Activated T-helper 1 cell treated with Interleukin-2 at 50 U/mL for 16 hours (primary cell): Measurements from ENCODE around the gene DSCAML1.

Experiments used
- DNase-seq: peaks from one replicate; pipeline ENCODE4 v3.0.0-alpha.2; 2020; ENCODE audit warnings: low read depth

The DSCAML1 gene

DNA sequence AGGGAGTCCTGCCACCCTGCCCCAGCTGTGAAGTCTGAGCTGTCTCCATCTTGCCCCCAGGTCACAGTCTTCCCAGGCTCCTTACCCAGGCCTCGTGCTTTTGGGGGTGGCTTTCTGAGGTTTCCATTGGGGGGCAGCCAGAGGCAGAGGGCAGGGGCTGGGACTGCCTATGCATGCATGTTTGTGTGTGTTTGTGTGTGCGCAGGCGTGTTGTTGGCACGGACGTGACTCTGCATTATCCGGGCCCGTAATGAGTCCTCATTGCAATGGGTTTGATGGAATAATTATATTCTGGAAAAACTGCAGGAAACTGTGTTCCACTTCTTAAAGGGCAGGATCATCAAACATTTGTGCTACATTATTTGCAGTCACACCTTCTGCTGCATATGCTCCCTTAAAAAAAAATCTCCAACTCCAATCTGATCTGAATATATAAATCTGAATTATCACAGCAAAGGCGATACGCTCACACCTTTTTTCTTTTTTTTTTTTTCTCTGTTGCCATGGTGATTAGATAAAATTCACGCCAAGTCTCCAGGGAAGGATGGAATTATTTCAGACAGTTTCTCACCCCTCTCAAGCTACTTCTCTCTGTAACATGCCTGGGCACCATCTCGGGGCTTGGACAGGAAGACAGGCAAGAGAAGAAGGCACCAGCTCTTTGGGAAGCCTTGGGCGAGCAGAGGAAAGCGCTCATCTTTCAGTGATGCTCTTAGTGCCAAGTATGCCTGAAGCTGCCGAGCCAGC, 45.9 kb downstream of the DSCAML1 start:
- no peak for DNase-seq

- DNase-seq, result no peak
Measured at GRCh38 chr11:117750357-117750756, 46.7 kb downstream of the DSCAML1 start.

GRCh38 chr11:117749541-117749910, 47.5 kb downstream of the DSCAML1 start:
- no peak for DNase-seq

GRCh38 chr11:117748771-117749540, 48.1 kb downstream of the DSCAML1 start:
- no peak for DNase-seq

- DNase-seq, result no peak
Measured at GRCh38 chr11:117747892-117748291, 49.1 kb downstream of the DSCAML1 start.

DNA sequence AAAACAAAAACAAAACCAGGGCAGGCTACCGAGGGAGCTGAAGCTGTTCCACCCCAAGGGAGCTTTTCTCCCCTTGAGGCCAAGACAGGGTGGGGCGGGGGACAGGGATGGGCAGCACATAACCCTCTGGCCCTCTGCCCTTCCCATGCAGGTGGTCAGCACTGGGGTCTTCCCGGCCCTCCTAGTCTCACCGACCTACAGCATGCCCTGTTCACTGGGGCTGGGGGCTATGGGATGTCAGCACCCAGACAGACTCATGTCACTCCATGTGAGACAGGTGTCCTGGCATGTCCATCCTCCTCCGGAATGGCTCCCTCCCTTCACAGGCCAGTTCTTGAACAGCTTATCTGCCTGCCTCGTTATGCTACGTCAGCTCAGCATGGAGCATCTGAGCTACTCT, 51.7 kb downstream of the DSCAML1 start:
- DNase-seq, result no peak

DNA sequence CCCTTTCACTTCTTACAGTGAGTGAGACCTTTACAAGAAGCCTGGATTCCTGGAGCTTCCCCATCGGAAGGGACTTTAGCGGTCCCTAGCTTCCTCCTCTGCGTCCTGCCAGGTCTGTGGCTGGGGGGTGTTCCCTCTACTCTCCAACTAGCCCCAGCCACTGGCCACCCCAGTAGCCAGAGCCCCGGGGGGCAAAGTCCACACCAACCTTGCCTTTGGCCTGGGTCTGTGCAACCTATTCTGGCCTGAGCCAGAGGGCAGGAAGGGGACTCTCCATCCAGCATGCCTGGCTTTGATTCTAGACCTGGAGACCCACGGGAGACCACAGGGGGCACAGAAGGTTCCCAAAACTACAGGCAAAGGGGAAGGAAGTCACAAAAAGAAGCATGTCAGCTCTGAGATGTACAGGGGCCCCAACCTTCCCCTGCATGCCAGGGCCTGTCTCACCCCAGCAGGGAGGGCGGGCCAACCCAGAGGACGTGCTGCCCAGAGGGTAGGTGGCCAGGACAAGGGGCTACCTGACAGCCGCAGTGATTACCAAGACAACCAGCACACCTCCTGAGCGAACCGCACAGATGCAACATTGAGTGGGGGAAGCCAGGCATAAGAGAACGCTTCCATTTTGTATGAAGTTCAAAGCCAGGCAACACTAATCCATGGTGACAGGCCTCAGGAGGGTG, 52.4 kb downstream of the DSCAML1 start:
- no peak for DNase-seq

- no peak for DNase-seq
Measured at GRCh38 chr11:117743121-117743815, 53.7 kb downstream of the DSCAML1 start.

- DNase-seq, result no peak
Measured at GRCh38 chr11:117738246-117738957, 58.6 kb downstream of the DSCAML1 start.

GRCh38 chr11:117735350-117735977, 61.6 kb downstream of the DSCAML1 start:
- DNase-seq, result no peak

GRCh38 chr11:117734601-117735024, 62.4 kb downstream of the DSCAML1 start:
- DNase-seq, result no peak

DNA sequence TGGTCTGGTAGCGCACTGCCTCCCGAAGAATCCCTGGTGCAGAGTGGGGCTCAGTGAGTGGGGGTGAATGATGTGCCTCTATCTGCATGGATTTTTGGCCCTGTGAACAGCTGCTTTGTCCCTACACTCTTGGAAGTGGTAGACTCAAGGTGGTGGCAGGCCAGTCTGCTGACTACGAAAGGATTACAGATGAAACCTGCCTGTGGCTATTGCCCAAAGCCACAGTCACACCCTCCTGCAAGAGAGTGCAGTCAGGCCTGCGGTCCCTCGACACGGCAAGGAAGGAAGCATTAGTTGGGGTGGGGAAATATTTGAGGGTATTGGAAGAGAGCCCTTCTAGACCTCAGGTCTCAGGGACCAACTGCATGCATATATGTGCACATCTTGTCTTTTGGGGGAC, 63.7 kb downstream of the DSCAML1 start:
- DNase-seq, result no peak

DNA sequence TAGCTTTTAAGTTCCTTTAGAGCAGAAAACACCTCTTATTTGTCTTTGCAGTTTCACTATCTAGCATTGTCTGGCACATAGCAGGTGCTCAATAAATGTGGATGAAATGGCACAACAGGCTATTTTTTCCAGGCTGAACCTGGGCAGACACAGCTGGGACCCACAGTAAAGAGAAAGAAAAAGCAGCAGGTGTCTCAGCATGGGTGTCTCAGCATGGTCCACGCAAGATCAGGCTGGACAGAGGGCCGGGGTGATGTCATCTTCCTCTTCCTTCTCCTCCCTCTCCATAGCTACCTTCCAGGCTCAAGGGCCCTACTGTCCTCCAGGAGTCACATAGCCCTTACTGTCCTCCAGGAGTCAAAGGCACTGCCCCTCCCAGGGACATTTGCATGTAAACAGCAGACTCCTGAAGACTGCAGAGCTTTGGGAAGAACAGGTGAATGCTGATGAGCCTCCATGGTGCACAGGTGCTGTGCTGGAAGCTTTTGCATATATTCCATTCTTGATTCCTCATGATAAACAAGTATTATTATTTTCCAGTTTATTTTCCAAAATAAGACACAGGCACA, 65.2 kb downstream of the DSCAML1 start:
- no peak for DNase-seq

DNA sequence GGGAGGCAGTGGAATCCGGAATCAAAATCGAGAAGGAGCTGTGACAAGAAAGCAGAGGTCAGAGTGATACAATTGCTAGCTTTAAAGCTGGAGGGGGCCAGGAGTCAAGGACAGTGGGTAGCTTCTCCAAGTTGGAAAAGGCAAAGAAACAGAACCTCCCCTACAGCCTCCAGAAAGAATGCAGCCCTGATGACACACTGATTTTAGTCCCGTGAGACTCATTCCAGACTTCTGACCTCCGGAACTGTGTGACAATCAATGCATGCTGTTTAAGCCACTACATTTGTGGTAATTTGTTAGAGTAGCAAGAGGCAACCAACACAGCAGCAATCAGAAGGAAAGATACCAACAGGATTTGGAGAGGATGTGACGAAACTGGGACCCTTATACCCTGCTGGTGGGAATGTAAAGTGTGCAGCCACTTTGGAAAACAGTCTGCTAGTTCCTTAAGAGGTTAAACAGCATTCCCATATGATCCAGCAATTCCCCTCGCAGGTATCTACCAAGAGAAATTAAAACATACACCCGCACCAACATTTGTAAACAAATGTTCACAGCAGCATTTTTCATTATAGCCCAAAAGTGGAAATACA, 66.7 kb downstream of the DSCAML1 start:
- DNase-seq, result no peak

- DNase-seq, result no peak
Measured at GRCh38 chr11:117725048-117725734, 71.8 kb downstream of the DSCAML1 start.

DNA sequence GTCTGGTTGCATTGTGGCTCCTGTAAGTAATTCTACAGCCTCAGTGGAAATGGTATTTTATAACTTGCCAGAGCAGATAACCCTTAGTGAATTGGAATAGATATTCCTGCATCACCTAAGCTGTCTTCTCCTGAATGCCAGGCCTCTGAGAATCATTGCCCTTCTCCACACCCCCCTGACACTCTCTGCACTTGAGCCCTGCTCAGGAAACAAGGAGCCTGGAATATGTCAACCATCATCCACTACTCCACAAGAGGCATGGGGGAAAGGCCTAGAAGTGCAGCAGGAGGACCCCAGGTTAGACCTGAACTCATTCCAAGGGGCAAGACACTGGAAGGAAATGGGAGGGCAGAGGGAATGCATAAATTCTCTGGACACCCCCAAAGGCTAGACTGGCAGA, 72.4 kb downstream of the DSCAML1 start:
- no peak for DNase-seq

GRCh38 chr11:117724104-117724503, 72.9 kb downstream of the DSCAML1 start:
- DNase-seq, result no peak

DNA sequence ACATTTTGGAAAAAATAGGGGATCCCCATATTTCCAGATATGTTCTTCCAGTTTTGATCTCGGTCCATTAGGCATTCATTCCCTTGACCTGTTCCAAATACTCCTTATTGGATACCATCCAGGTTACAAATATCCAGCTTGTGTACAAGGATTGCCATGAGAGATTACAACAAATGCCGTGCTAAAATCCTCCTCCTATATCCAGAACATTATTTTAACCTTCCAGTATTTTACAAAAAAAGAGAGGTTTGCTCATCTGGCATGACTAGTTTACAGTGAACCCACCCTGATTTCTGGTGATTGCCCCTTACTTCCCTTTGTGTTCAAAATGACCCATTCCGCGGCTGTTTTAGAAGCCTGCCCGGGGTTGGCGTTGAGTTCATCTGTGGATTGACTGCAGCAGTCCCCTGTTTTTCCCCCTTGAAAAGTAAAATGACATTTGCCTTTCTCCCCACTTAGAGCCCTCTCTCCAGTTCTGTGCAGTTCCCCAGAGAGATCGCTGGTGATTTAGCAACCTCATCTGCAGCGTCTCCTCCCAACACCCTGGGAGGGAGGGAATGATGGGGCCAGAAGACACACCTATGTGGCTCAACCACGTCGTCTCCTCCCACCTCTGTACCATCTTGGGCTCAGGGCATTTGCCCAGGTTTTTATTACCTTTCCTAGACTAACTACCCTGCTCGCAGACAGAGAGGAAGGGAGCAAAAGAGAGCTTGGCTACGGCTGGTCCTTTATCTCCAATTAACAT, 73.6 kb downstream of the DSCAML1 start:
- no peak for DNase-seq

DNA sequence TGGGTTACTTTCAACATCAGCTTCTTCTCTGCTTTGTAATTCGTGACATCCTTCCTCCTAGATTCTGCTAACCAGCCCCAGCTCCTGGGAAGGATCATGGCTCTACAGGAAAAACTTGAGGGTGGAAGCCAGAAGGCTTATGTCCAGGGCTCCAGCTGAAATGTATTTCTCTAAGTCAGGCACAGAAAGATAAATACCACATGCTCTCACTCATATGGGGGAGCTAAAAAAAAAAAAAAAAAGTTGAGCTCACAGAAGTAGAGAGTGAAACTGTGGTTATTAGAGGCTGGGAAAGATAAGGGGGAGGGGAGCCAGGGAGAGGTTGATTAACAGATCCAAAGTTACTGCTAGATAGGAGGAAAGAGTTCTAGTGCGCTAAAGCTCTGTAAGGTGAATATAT, 74.9 kb downstream of the DSCAML1 start:
- no peak for DNase-seq
